Measurements from ENCODE around the gene ST8SIA2. TPM values are rescaled to one million over a fixed set of nuclear protein-coding genes. Genes with fewer than 3 reads are reported as not detected.

ST8SIA2 gene
- total and polyA plus RNA-seq, 11 donors: 0.50 to 14.3 (median 3.1) TPM

DNA sequence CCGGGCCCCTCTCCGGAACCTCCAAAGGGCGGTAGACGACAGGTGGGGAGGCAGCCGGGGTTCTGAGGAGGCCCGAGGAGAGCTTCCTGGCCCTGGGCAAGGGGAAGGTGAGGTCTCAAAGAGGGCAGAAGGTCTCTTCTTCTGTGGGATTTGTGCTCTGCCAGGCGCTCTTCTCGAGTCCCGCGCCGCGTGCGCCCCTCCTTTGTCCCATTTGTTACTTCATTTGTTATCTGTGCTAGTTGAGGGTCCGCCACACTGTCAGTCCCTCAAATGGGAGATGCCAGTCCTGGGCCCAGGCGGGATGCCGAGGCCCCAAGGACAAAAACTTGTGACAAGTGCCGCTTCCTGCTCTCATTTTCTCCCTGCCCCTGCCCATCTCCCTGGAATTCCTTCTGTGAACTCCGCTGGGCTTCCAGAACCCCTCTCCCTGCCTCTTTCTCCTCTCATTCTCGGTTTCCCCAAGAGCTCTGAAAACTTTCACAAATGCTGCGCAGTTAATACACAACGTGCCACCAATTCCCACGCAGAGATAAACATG, 1.5 kb downstream of the ST8SIA2 start:
- H3K4me1 ChIP-seq: peaks cover 0 to 24% (median 0%) of the 10 kb centered on the region in 12 donors
- intact Hi-C loops (cut with DNase I): loop anchor here in 3 of 10 donors (5.0 to 10.0 kb wide), 3 partner anchors 48 to 320 kb away; no protein-coding TSS in a partner anchor
- DNase-seq: no peak
- ATAC-seq: no peak
- H3K27ac ChIP-seq: no peak overlapping the region
- TF ChIP-seq POLR2A (IDR thresholded peaks at IDR 0.05): no peak
- TF ChIP-seq, protein P1, sequence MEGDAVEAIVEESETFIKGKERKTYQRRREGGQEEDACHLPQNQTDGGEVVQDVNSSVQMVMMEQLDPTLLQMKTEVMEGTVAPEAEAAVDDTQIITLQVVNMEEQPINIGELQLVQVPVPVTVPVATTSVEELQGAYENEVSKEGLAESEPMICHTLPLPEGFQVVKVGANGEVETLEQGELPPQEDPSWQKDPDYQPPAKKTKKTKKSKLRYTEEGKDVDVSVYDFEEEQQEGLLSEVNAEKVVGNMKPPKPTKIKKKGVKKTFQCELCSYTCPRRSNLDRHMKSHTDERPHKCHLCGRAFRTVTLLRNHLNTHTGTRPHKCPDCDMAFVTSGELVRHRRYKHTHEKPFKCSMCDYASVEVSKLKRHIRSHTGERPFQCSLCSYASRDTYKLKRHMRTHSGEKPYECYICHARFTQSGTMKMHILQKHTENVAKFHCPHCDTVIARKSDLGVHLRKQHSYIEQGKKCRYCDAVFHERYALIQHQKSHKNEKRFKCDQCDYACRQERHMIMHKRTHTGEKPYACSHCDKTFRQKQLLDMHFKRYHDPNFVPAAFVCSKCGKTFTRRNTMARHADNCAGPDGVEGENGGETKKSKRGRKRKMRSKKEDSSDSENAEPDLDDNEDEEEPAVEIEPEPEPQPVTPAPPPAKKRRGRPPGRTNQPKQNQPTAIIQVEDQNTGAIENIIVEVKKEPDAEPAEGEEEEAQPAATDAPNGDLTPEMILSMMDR (IDR thresholded peaks at IDR 0.05): no peak
- peak overlapping the region in 11 of 12 donors; percentile 42 to 71 (median 57) for H3K4me3 ChIP-seq
- 30 to 44% (median 34%) methylated on average over 21 to 22 of the region's 22 CpGs for WGBS, 4 donors
- H3K9me3 ChIP-seq: no peaks in the 10 kb centered on the region
- no peaks in the 10 kb centered on the region for H3K36me3 ChIP-seq
- peaks cover 9 to 69% (median 25%) of the 10 kb centered on the region in 9 donors for H3K27me3 ChIP-seq

DNA sequence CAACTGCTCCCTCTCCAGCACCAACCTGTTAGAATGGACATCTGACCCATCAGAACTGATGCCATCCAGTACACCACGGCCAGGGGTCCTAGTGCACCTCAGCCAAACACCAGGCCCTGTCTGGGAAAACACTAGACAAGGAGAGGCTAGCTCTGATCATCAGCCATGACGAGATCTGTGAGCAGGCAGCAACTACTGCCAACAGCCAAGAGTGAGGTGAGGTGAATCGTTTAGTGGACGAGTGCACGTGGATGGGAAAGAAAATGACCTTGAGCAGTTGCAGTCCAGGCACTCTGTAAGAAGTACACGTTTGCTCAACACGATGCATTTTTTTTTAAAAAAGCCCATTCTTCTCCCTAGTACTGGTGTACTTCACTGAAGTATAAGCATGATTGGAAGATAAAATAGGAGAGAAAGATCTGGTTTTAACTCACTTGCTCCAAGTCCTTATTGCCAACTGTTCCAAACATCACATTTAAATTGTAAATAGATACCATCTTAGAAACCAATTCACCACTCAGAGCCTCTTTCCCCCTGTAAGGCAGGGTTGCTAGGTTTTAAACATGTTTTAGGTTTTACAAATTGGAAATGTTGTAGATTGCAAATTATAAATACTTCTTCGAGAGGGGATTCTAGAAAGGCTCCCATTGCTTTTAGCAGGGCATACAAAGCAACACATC, 5.7 kb downstream of the ST8SIA2 start:
- WGBS, 4 donors: 44 to 61% (median 54%) methylated on average over 8 of the region's 8 CpGs
- Histone ChIP-seq H3K9me3 (no peaks in the 10 kb centered on the region), H3K4me3 (no peak overlapping the region), H3K4me1 (peaks cover 0 to 8% (median 0%) of the 10 kb centered on the region in 12 donors), H3K36me3 (no peaks in the 10 kb centered on the region), H3K27ac (no peak overlapping the region), H3K27me3 (peaks cover 0 to 46% (median 10%) of the 10 kb centered on the region in 9 donors)
- ATAC-seq (peak in 2 of 4 donors; percentile 12 to 50), DNase-seq (no peak)
- intact Hi-C loops (cut with DNase I): loop anchor here in 3 of 10 donors (5.0 to 10.0 kb wide), 3 partner anchors 52 to 315 kb away; no protein-coding TSS in a partner anchor
- TF ChIP-seq, protein P1 (IDR thresholded peaks at IDR 0.05): no peak
- TF ChIP-seq POLR2A (IDR thresholded peaks at IDR 0.05): no peak

DNA sequence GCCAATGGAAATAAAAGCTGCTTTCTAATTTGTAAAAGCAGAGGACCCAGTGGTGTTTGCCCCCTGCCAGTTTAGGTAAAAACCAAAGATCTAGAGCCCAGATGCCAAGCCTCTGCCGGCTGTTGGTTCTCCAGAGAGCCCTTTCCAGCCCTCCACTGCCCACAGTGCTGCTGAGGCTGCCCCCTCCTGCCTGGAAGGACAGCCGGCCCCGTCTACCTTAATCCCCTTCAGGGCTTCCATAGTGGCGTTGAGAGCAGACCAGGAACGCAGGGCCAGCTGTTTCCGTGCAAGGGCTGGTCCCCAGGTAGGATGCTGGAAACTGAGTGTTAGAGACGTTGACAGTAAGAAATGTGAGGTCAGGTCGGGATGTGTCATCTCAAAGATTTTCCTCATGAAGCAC, 6.9 kb downstream of the ST8SIA2 start:
- no peak for DNase-seq
- Histone ChIP-seq H3K27ac (no peak overlapping the region), H3K27me3 (peaks cover 0 to 35% (median 3%) of the 10 kb centered on the region in 9 donors), H3K36me3 (no peaks in the 10 kb centered on the region), H3K4me1 (no peaks in the 10 kb centered on the region), H3K4me3 (no peak overlapping the region), H3K9me3 (no peaks in the 10 kb centered on the region)
- TF ChIP-seq, protein P1 (IDR thresholded peaks at IDR 0.05): no peak
- TF ChIP-seq POLR2A (IDR thresholded peaks at IDR 0.05): no peak
- intact Hi-C loops (cut with DNase I): loop anchor here in 1 of 10 donors (10.0 kb wide), 1 partner anchor 284 kb away; no protein-coding TSS in a partner anchor
- ATAC-seq: no peak
- WGBS, 4 donors: 57 to 86% (median 68%) methylated on average over 6 to 8 of the region's 8 CpGs
